Ishikawa (cell line): ENCODE results near the gene NEK11.

Experiments used
- CEBPB ChIP-seq: IDR thresholded peaks from 2 replicates; pipeline ENCODE4 v1.6.1; 2012
- CREB1 ChIP-seq: IDR thresholded peaks from 2 replicates; pipeline ENCODE4 v1.6.1; 2012; ENCODE audit warnings: low read depth
- EGR1 ChIP-seq: IDR thresholded peaks from 2 replicates; pipeline ENCODE4 v1.6.1; 2012
- EP300 ChIP-seq: IDR thresholded peaks from 2 replicates; pipeline ENCODE4 v1.6.1; 2012; ENCODE audit warnings: borderline replicate concordance
- FOXM1 ChIP-seq: IDR thresholded peaks from 2 replicates; pipeline ENCODE4 v1.6.1; 2012; ENCODE audit warnings: low read depth, borderline replicate concordance
- MAX ChIP-seq: IDR thresholded peaks from 2 replicates; pipeline ENCODE4 v1.6.1; 2012
- NFIC ChIP-seq: IDR thresholded peaks from 2 replicates; pipeline ENCODE4 v1.6.1; 2012
- RAD21 ChIP-seq: IDR thresholded peaks from 2 replicates; pipeline ENCODE4 v1.6.1; 2012; ENCODE audit warnings: low read depth
- TAF1 ChIP-seq: IDR thresholded peaks from 2 replicates; pipeline ENCODE4 v1.6.1; 2012; ENCODE audit warnings: low read depth, mild to moderate bottlenecking
- TCF12 ChIP-seq: IDR thresholded peaks from 2 replicates; pipeline ENCODE4 v1.6.1; 2012; ENCODE audit warnings: low read depth
- TEAD4 ChIP-seq: IDR thresholded peaks from 2 replicates; pipeline ENCODE4 v1.6.1; 2012
- YY1 ChIP-seq: IDR thresholded peaks from 2 replicates; pipeline ENCODE4 v1.6.1; 2012; ENCODE audit warnings: low read depth
- ZBTB7A ChIP-seq: IDR thresholded peaks from 2 replicates; pipeline ENCODE4 v1.6.1; 2012; ENCODE audit warnings: low read depth
- TF ChIP-seq, protein P1 (sequence below): IDR thresholded peaks from 2 replicates; pipeline ENCODE4 v1.6.1; 2012
- TF ChIP-seq, protein P2 (sequence below): IDR thresholded peaks from 2 replicates; pipeline ENCODE4 v1.6.1; 2012; ENCODE audit warnings: low read depth, mild to moderate bottlenecking

NEK11 gene

DNA sequence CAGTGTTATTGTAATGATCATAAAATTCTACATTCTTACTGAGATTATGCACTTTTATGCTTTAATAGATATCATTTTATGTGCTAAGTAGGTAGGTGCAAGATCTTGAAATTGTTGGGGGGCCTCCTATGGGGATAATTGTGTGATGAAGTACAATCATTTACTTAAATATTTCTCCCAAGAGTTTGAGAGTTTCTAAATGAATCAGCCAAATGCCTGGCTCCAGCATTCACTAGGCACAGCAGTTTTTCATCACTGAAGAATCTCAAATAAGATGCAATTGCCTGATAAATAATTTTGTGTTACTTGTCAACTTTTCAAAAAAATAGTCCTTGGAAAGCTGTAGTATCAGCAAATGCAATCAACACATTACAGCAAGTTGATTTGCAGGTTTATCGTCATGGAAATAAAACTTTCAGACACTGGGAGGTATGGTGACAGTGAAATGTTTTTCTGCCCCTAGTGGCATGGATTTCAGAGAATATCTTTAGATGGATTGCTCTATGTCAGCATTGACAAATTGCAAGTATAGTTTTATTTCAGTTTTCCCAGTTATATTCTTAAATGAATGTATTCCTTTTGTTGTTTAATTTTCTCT is 167.1 kb downstream of the NEK11 start:
- TF ChIP-seq YY1 (no peak), EGR1 (no peak), ZBTB7A (no peak), TCF12 (no peak), RAD21 (no peak), FOXM1 (no peak), MAX (no peak), CREB1 (no peak), TAF1 (no peak), EP300 (no peak), CEBPB (no peak), TEAD4 (no peak)
- TF ChIP-seq, protein P1, sequence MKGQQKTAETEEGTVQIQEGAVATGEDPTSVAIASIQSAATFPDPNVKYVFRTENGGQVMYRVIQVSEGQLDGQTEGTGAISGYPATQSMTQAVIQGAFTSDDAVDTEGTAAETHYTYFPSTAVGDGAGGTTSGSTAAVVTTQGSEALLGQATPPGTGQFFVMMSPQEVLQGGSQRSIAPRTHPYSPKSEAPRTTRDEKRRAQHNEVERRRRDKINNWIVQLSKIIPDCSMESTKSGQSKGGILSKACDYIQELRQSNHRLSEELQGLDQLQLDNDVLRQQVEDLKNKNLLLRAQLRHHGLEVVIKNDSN = no peak
- TF ChIP-seq, protein P2, sequence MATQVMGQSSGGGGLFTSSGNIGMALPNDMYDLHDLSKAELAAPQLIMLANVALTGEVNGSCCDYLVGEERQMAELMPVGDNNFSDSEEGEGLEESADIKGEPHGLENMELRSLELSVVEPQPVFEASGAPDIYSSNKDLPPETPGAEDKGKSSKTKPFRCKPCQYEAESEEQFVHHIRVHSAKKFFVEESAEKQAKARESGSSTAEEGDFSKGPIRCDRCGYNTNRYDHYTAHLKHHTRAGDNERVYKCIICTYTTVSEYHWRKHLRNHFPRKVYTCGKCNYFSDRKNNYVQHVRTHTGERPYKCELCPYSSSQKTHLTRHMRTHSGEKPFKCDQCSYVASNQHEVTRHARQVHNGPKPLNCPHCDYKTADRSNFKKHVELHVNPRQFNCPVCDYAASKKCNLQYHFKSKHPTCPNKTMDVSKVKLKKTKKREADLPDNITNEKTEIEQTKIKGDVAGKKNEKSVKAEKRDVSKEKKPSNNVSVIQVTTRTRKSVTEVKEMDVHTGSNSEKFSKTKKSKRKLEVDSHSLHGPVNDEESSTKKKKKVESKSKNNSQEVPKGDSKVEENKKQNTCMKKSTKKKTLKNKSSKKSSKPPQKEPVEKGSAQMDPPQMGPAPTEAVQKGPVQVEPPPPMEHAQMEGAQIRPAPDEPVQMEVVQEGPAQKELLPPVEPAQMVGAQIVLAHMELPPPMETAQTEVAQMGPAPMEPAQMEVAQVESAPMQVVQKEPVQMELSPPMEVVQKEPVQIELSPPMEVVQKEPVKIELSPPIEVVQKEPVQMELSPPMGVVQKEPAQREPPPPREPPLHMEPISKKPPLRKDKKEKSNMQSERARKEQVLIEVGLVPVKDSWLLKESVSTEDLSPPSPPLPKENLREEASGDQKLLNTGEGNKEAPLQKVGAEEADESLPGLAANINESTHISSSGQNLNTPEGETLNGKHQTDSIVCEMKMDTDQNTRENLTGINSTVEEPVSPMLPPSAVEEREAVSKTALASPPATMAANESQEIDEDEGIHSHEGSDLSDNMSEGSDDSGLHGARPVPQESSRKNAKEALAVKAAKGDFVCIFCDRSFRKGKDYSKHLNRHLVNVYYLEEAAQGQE = no peak

GRCh38 chr3:131194816-131195215 is 168.1 kb downstream of the NEK11 start:
- TF ChIP-seq, protein P2 = no peak
- no peak for TF ChIP-seq ZBTB7A
- no peak for TF ChIP-seq YY1
- no peak for TF ChIP-seq CREB1
- TF ChIP-seq TEAD4 = no peak
- no peak for TF ChIP-seq TCF12
- TF ChIP-seq MAX = no peak
- TF ChIP-seq CEBPB = no peak
- no peak for TF ChIP-seq EP300
- TF ChIP-seq TAF1 = no peak
- no peak for TF ChIP-seq NFIC
- TF ChIP-seq, protein P1 = no peak
- no peak for TF ChIP-seq RAD21
- TF ChIP-seq FOXM1 = no peak
- TF ChIP-seq EGR1 = no peak

GRCh38 chr3:131200636-131201199 is 174.0 kb downstream of the NEK11 start:
- no peak for TF ChIP-seq ZBTB7A
- TF ChIP-seq YY1 = no peak
- no peak for TF ChIP-seq EP300
- no peak for TF ChIP-seq TEAD4
- TF ChIP-seq, protein P1 = no peak
- no peak for TF ChIP-seq TAF1
- no peak for TF ChIP-seq CREB1
- no peak for TF ChIP-seq EGR1
- no peak for TF ChIP-seq NFIC

DNA sequence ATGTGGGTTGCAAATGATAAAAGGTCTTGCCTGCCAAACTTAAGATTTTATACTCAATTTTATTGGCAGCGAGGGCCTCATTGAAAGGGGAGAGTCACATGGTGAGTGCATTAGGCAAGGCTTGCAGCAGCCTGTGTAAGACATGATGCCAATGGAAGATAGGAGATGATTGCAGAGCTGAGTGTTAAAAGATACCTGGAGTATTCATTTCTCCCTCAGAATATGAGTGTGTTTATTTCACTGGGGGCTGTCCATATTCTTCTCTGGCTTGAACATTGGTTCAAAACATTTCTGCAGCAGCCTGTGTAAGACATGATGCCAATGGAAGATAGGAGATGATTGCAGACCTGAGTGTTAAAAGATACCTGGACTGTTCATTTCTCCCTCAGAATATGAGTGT is 189.7 kb downstream of the NEK11 start:
- TF ChIP-seq TAF1 = no peak
- no peak for TF ChIP-seq CEBPB
- no peak for TF ChIP-seq FOXM1
- no peak for TF ChIP-seq RAD21
- TF ChIP-seq, protein P2 = no peak
- TF ChIP-seq MAX = no peak
- TF ChIP-seq TCF12 = no peak
- TF ChIP-seq YY1 = no peak
- TF ChIP-seq TEAD4 = no peak
- TF ChIP-seq ZBTB7A = no peak
- TF ChIP-seq, protein P1 = no peak
- TF ChIP-seq CREB1 = no peak
- no peak for TF ChIP-seq EGR1
